ENCODE results near the gene GPR45. TPM values are rescaled to one million over a fixed set of nuclear protein-coding genes. Genes with fewer than 3 reads are reported as not detected.

GPR45 gene
- total and polyA plus RNA-seq, 10 of the 15 experiments (the other 5 are each of a cell fraction or from before 2014, with no cell fraction given): not detected

DNA sequence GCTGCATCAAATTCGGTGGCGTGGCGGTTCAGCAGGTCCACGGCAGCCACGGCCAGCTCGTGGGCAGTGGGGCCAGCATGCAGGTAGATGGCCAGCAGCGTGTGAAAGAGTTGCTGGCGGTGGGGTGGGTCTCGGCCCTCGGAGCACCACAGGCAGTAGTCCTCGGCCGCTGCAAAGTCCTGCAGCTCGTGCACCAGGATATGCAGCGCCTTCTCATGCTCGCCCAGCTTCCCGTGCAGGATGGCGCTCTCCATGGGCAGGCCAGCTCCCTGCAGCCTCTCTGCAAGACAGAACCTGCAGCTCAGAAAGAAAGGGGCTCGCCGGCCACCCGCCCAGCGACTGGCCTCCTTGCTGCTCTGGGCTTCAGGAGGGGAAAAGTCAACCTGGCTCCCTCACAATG lies 27.9 kb downstream of the GPR45 start:
- no peak overlapping the region for H3K27ac ChIP-seq (ENCODE audit: control insufficient read depth, insufficient read depth)
- no peak for ATAC-seq
- ChIA-PET RAD21 (ENCODE audit: unreplicated experiment) (no interaction called here), CTCF (interaction anchor here (0.6 to 1.6 kb wide), 3 partner anchors 19 to 91 kb away, joined by 3 read pairs; no protein-coding TSS in a partner anchor), POLR2A (no interaction called here), SMC1A (ENCODE audit: uncharacterized antibody, unreplicated experiment) (no interaction called here)
- H2AFZ ChIP-seq (ENCODE audit: control insufficient read depth, low read depth, low read length): no peak overlapping the region
- TF ChIP-seq JUND (IDR thresholded peaks at IDR 0.05; ENCODE audit: low read depth, low read length) (no peak), FOXK2 (IDR thresholded peaks at IDR 0.05) (no peak), TCF7 (IDR thresholded peaks at IDR 0.05; ENCODE audit: borderline replicate concordance) (no peak), NR2C1 (IDR thresholded peaks at IDR 0.05) (no peak)
- TF ChIP-seq, protein P1, sequence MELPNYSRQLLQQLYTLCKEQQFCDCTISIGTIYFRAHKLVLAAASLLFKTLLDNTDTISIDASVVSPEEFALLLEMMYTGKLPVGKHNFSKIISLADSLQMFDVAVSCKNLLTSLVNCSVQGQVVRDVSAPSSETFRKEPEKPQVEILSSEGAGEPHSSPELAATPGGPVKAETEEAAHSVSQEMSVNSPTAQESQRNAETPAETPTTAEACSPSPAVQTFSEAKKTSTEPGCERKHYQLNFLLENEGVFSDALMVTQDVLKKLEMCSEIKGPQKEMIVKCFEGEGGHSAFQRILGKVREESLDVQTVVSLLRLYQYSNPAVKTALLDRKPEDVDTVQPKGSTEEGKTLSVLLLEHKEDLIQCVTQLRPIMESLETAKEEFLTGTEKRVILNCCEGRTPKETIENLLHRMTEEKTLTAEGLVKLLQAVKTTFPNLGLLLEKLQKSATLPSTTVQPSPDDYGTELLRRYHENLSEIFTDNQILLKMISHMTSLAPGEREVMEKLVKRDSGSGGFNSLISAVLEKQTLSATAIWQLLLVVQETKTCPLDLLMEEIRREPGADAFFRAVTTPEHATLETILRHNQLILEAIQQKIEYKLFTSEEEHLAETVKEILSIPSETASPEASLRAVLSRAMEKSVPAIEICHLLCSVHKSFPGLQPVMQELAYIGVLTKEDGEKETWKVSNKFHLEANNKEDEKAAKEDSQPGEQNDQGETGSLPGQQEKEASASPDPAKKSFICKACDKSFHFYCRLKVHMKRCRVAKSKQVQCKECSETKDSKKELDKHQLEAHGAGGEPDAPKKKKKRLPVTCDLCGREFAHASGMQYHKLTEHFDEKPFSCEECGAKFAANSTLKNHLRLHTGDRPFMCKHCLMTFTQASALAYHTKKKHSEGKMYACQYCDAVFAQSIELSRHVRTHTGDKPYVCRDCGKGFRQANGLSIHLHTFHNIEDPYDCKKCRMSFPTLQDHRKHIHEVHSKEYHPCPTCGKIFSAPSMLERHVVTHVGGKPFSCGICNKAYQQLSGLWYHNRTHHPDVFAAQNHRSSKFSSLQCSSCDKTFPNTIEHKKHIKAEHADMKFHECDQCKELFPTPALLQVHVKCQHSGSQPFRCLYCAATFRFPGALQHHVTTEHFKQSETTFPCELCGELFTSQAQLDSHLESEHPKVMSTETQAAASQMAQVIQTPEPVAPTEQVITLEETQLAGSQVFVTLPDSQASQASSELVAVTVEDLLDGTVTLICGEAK (IDR thresholded peaks at IDR 0.05; ENCODE audit: borderline replicate concordance): no peak
- BruUV-seq (replicated peaks): no TSS peak
- no peak overlapping the region for H3K4me2 ChIP-seq (ENCODE audit: control insufficient read depth, insufficient read depth)
- no peak for FAIRE-seq
- peaks cover 26 to 37% of the 10 kb centered on the region in 2 experiments; a peak in 3 of 4 replicates for H3K36me3 ChIP-seq (ENCODE audit: control insufficient read depth in 2 of 2, insufficient read depth in 2 of 2, low read length in 1 of 2)
- 97% methylated on average over 21 of the region's 21 CpGs for WGBS (ENCODE audit: insufficient coverage, insufficient replicate concordance, low lambda C conversion rate, missing lambda C conversion rate)
- H3K4me3 ChIP-seq: no peak overlapping the region
- no peak for DNase-seq (ENCODE audit: low read depth, low spot score)
- no peaks in the 10 kb centered on the region for H3K4me1 ChIP-seq (ENCODE audit: control insufficient read depth, insufficient read depth, low read length)
- in situ Hi-C loops (cut with MboI): no loop called here
- no peak overlapping the region for H3K9ac ChIP-seq (ENCODE audit: control insufficient read depth, insufficient read depth, low read length)
- no peaks in the 10 kb centered on the region for H3K9me3 ChIP-seq (replicated peaks; ENCODE audit: control insufficient read depth, insufficient read depth, low read length)
- no peaks in the 10 kb centered on the region for H3K27me3 ChIP-seq (replicated peaks in 1 of 2; ENCODE audit: control insufficient read depth in 2 of 2, insufficient read depth in 2 of 2, low read length in 1 of 2)
- no peaks in the 10 kb centered on the region for H3K79me2 ChIP-seq (ENCODE audit: control insufficient read depth, insufficient read depth, low read length)
- intact Hi-C loops (cut with micrococcal nuclease; ENCODE audit: unreplicated experiment): no loop called here
- no peaks in the 10 kb centered on the region for H4K20me1 ChIP-seq (ENCODE audit: control insufficient read depth, insufficient read depth)

All from GM12878 (cell line).